Chondrocyte (in vitro differentiated cells): ENCODE measurements around the gene BTK. TPM values are rescaled to one million over a fixed set of nuclear protein-coding genes. Genes with fewer than 3 reads are reported as not detected.

Source experiments
- DNase-seq: peaks from one replicate; pipeline ENCODE4 v3.0.0; 2021; ENCODE audit warnings: mixed read lengths, low spot score
- H3K27ac Mint-ChIP-seq: one replicate; pipeline ENCODE4 v1.8.0; 2021; ENCODE audit warnings: mild to moderate bottlenecking, moderate library complexity, mixed read lengths; ENCODE audit not compliant: unreplicated experiment
- H3K27me3 Mint-ChIP-seq: 2 replicates; pipeline ENCODE4 v1.8.0; 2021; ENCODE audit warnings: low read depth, mixed read lengths
- H3K36me3 Mint-ChIP-seq: 2 replicates; pipeline ENCODE4 v1.8.0; 2021; ENCODE audit warnings: low read depth, mixed read lengths
- H3K4me1 Mint-ChIP-seq: 2 replicates; pipeline ENCODE4 v1.8.0; 2021; ENCODE audit warnings: low read depth, mild to moderate bottlenecking, mixed read lengths
- H3K4me3 Mint-ChIP-seq: one replicate; pipeline ENCODE4 v1.8.0; 2021; ENCODE audit warnings: mild to moderate bottlenecking, moderate library complexity, mixed read lengths; ENCODE audit not compliant: unreplicated experiment
- H3K9me3 Mint-ChIP-seq: 2 replicates; pipeline ENCODE4 v1.8.0; 2021; ENCODE audit warnings: low read depth, mixed read lengths
- total RNA-seq: library from RNA; stranded (reverse); gene quantifications from 3 replicates; pipeline ENCODE4 v1.2.1, GENCODE V29; 2021
- TF ChIP-seq, protein P1 (sequence below): fragments of 200-600 bp; sonication (generic); IDR thresholded peaks from 2 replicates; pipeline ENCODE4 v1.5.0; 2021; ENCODE audit warnings: antibody characterized with exemption, mild to moderate bottlenecking, moderate library complexity

Gene BTK
- total RNA-seq, 1 donor from 2014 or later, result not detected

DNA sequence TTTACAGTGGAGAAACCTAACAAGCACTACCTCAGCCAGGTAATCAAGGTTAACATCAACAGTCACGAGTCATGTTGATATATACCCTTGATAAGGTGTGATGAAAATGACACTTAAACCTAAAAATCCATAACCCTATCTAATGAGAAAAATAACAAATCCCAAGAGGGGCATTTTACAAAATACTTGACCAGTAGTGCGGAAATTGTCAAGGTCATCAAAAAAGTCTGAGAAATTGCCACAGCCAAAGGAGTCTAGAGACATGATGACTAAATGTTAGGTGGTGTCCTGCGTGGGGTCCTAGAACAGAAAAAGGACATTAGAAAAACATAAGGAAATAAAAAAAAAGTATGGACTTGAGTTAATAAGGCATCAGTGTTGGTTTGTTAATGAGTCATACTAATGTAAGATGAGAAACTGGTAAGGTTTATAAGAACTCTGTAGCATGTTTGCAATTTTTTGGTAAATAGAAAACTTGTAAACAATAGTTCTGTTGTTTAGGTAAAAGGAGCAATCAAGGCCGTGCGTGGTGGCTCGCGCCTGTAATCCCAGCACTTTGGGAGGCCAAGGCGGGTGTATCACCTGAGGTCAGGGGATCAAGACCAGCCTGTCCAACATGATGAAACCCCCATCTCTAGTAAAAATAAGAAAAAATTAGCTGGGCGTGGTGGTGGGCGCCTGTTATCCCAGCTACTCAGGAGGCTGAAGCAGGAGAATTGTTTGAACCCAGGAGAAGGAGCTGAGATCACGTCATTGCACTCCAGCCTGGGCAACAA, 7.7 kb upstream of the BTK start:
- no peak for DNase-seq
- Mint-ChIP-seq H3K9me3 (peaks cover 5% of the 10 kb centered on the region), H3K4me1 (peaks cover 18% of the 10 kb centered on the region), H3K4me3 (no peak overlapping the region), H3K27ac (peak overlapping the region; percentile 33), H3K36me3 (peaks cover 3% of the 10 kb centered on the region), H3K27me3 (no peaks in the 10 kb centered on the region)
- TF ChIP-seq, protein P1, sequence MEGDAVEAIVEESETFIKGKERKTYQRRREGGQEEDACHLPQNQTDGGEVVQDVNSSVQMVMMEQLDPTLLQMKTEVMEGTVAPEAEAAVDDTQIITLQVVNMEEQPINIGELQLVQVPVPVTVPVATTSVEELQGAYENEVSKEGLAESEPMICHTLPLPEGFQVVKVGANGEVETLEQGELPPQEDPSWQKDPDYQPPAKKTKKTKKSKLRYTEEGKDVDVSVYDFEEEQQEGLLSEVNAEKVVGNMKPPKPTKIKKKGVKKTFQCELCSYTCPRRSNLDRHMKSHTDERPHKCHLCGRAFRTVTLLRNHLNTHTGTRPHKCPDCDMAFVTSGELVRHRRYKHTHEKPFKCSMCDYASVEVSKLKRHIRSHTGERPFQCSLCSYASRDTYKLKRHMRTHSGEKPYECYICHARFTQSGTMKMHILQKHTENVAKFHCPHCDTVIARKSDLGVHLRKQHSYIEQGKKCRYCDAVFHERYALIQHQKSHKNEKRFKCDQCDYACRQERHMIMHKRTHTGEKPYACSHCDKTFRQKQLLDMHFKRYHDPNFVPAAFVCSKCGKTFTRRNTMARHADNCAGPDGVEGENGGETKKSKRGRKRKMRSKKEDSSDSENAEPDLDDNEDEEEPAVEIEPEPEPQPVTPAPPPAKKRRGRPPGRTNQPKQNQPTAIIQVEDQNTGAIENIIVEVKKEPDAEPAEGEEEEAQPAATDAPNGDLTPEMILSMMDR, result no peak

DNA sequence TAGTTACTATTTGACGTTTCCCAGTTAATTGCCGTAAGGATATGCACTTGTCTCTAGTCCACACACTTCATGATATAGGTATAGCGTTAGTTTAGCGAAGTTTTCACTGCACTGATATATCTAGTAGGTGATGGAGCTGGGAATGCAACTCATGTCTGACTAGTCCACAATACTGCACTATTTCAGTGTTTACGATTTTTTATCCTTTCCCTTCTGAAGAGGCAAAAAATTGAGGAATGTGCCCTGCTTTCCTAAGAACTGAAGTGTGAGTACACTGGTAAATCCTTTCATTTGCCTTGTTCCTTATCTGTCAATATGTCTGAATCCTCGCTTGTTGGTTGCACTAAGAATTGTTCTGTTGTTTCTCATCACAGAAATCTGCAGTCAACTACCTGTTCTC, 5.8 kb upstream of the BTK start:
- Mint-ChIP-seq H3K36me3 (peaks cover 3% of the 10 kb centered on the region), H3K4me1 (peaks cover 18% of the 10 kb centered on the region), H3K27ac (peak overlapping the region; percentile 89), H3K9me3 (peaks cover 5% of the 10 kb centered on the region), H3K27me3 (no peaks in the 10 kb centered on the region), H3K4me3 (peak overlapping the region; percentile 90)
- no peak for DNase-seq
- TF ChIP-seq, protein P1, result no peak

DNA sequence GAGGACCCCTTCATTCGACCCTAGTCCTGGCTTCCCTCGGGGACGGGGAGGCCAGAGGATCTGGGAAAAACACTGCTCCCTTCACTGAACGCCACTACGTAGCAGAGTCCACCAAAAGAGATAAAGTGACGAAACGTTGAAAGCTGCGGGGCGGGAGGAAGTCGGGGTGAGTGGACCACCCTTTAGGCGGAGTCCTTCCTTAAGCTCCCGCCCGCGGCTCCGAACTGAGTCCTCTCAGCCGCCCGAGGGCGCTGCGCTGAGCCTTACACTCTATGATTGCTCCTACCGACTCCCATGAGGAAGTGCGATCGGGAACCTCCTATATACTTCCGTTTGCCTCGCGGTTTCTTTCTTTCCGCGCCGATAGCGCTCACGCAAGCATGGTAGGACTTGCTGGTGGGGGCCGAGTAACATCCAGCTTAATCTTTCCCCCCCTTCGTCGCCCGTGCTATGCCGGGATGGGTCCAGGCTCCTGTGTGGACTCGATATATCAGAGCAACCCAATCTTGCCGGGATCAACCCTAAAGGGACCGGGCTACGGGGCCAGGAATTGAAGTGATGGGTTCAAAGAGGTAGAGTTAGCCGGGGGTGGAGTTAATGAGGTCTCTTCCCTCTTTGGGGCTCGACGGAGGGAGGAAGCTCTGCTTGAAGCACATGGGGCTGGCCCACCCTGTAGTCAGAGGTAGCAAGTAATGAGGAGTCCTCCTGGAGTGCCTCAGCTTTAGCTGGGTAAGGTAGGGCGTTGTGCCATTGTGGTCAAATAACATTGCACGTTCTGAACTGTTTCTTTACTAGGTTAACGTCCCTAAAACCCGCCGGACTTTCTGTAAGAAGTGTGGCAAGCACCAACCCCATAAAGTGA, 4.9 kb upstream of the BTK start, which contains the start of gene RPL36A:
RPL36A (plus strand) TSS at position 348 of the 862 bp plus-strand sequence; CDS start at position 381, 33 bp downstream.
- Mint-ChIP-seq H3K27ac (peak within 1 kb of the TSS; percentile 89), H3K36me3 (peaks cover 3% of the 10 kb centered on the region), H3K4me1 (peaks cover 18% of the 10 kb centered on the region), H3K9me3 (peaks cover 5% of the 10 kb centered on the region), H3K27me3 (no peaks in the 10 kb centered on the region), H3K4me3 (peak within 1 kb of the TSS; percentile 90)
- TF ChIP-seq, protein P1, result peak; percentile 81
- DNase-seq, result peak; percentile 94

DNA sequence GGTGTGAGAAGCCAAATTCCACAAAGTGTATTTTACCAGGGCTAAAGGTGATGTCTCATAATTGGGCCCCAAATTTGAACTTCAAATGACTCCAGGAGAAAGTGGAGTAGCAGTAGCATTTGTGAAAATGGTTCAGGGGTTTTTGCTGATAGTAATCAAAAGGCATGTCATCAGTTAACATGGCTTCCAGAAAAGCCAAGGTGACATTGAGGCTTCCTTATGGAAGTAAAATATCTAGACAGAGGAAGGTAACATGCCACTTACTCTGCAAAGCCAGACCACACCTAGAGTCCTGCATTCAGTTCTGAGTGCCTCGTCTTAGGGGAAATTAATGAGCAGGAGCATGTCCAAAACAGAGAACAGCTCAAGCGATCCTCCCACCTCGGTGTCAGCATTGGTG, 2.6 kb upstream of the BTK start:
- no peak for DNase-seq
- Mint-ChIP-seq H3K4me1 (peaks cover 16% of the 10 kb centered on the region), H3K27me3 (no peaks in the 10 kb centered on the region), H3K27ac (no peak overlapping the region), H3K9me3 (peaks cover 5% of the 10 kb centered on the region), H3K36me3 (peaks cover 2% of the 10 kb centered on the region), H3K4me3 (no peak overlapping the region)
- TF ChIP-seq, protein P1, result no peak

DNA sequence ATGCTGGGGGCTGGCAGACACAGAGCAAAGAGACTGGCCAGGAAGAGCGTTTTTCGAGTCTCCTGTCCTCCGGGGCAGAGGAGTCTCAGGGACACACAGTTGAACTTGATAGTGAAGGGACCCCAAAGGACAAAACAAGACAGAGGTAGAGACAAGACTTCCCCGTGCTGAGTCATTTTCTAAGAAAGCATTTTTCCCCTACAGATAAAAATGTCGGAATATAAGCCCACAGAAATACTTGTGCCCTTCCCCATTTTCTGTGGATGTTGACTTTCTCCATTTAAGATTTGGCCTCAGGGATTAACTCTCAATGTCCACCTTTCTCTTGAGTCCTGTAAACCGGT, 523 bp upstream of the BTK start:
- TF ChIP-seq, protein P1, result no peak
- no peaks in the 10 kb centered on the region for H3K27me3 Mint-ChIP-seq
- no peaks in the 10 kb centered on the region for H3K36me3 Mint-ChIP-seq
- peaks cover 2% of the 10 kb centered on the region for H3K9me3 Mint-ChIP-seq
- H3K4me1 Mint-ChIP-seq, result peaks cover 4% of the 10 kb centered on the region
- no peak for DNase-seq
- no peak overlapping the region for H3K27ac Mint-ChIP-seq
- H3K4me3 Mint-ChIP-seq, result no peak overlapping the region
